Keratinocyte (primary cell): Measurements from ENCODE around the gene FHIT. TPM values are rescaled to one million over a fixed set of nuclear protein-coding genes. Genes with fewer than 3 reads are reported as not detected.

Source experiments
- DNase-seq: peaks from one replicate; pipeline ENCODE4 v3.0.0-alpha.2; 2011; ENCODE audit warnings: low read depth, missing footprints, low spot score
- FAIRE-seq: peaks from 2 replicates; lab custom pipeline; 2011; peaks lifted over from hg19 to GRCh38; lab: Jason Lieb, UNC
- H2AFZ ChIP-seq: 2 replicates; pipeline ENCODE4 v1.6.0; 2012; ENCODE audit warnings: low read length, control low read depth, inconsistent platforms; ENCODE audit not compliant: control insufficient read depth
- H3K27ac ChIP-seq: 2 replicates; pipeline ENCODE4 v1.5.1; 2011; ENCODE audit warnings: low read length; ENCODE audit not compliant: control insufficient read depth, insufficient read depth
- H3K27me3 ChIP-seq: 3 replicates; pipeline ENCODE4 v1.6.0; 2011; ENCODE audit warnings: low read length; ENCODE audit not compliant: control insufficient read depth, insufficient read depth; ENCODE audit errors: extremely low read depth
- H3K36me3 ChIP-seq, 2 experiments: 2 replicates in 1 of 2; 3 replicates in 1 of 2; pipeline ENCODE4 v1.5.1; 2011; ENCODE audit warnings: low read length in 2 of 2, mild to moderate bottlenecking in 1 of 2; ENCODE audit not compliant: control insufficient read depth in 2 of 2, insufficient read depth in 2 of 2; ENCODE audit errors: extremely low read depth in 1 of 2
- H3K4me1 ChIP-seq: 3 replicates; pipeline ENCODE4 v1.5.1; 2011; ENCODE audit warnings: low read length; ENCODE audit not compliant: control insufficient read depth, insufficient read depth; ENCODE audit errors: extremely low read depth
- H3K4me2 ChIP-seq: 3 replicates; pipeline ENCODE4 v1.6.0; 2011; ENCODE audit warnings: low read depth, low read length; ENCODE audit not compliant: control insufficient read depth, insufficient read depth; ENCODE audit errors: extremely low read depth
- H3K4me3 ChIP-seq, 3 experiments: fragments of 200-600 bp in 1 of 3; sonication (generic) in 1 of 3; 2 replicates in 2 of 3; 3 replicates in 1 of 3; pipeline ENCODE4 v1.5.1; 2011 to 2016; ENCODE audit warnings: low read length in 3 of 3, mild to moderate bottlenecking in 3 of 3, control low read depth in 2 of 3, inconsistent platforms in 1 of 3, low read depth in 1 of 3, mixed read lengths in 1 of 3, mixed run types in 1 of 3, moderate library complexity in 1 of 3; ENCODE audit not compliant: control insufficient read depth in 2 of 3, insufficient read depth in 2 of 3; ENCODE audit errors: extremely low read depth in 1 of 3
- H3K79me2 ChIP-seq: 2 replicates; pipeline ENCODE4 v1.6.0; 2012; ENCODE audit warnings: low read length; ENCODE audit not compliant: control insufficient read depth, insufficient read depth
- H3K9ac ChIP-seq: 3 replicates; pipeline ENCODE4 v1.6.0; 2011; ENCODE audit warnings: low read length; ENCODE audit not compliant: control insufficient read depth, insufficient read depth; ENCODE audit errors: extremely low read depth
- H3K9me1 ChIP-seq: 3 replicates; pipeline ENCODE4 v1.6.0; 2011; ENCODE audit warnings: low read length; ENCODE audit not compliant: control insufficient read depth, insufficient read depth; ENCODE audit errors: extremely low read depth
- H3K9me3 ChIP-seq: 2 replicates; pipeline ENCODE4 v1.5.1; 2012; ENCODE audit warnings: low read depth, low read length; ENCODE audit not compliant: control insufficient read depth
- H4K20me1 ChIP-seq: 3 replicates; pipeline ENCODE4 v1.6.0; 2011; ENCODE audit warnings: low read length; ENCODE audit not compliant: control insufficient read depth, insufficient read depth; ENCODE audit errors: extremely low read depth
- CTCF ChIP-seq, 3 experiments: IDR thresholded peaks in 1 of 3; conservative IDR thresholded peaks in 1 of 3; optimal IDR thresholded peaks in 1 of 3; 2 replicates in 2 of 3; 3 replicates in 1 of 3; pipeline versions ENCODE3 to v1.5.1; 2011; ENCODE audit warnings: low read length in 3 of 3, mild to moderate bottlenecking in 3 of 3, moderate library complexity in 2 of 3, control low read depth in 1 of 3, inconsistent platforms in 1 of 3; ENCODE audit not compliant: insufficient read depth in 2 of 3; ENCODE audit errors: extremely low read depth in 1 of 3
- EZH2 ChIP-seq: IDR thresholded peaks from one replicate; pipeline ENCODE4 v1.6.1; 2012; ENCODE audit warnings: inconsistent platforms, mild to moderate bottlenecking, low read length, moderate library complexity
- dilution Hi-C: fragments of 300-500 bp; cut with MboI; formaldehyde crosslinking; loops from one replicate; pipeline ENCODE4 v1.7.0; 2020; ENCODE audit warnings: low sequenced_read_pairs; ENCODE audit not compliant: extremely low pct_ligation_motif_present
- polyA plus RNA-seq, 5 experiments: library from polyadenylated mRNA; depleted of rRNA in 3 of 5; stranded (reverse) in 3 of 5; stranded (forward) in 1 of 5; unstranded in 1 of 5; fragments of >200 nt; gene quantifications; 1 replicate in 1 of 5; 2 replicates in 3 of 5; 3 replicates in 1 of 5; pipeline versions ENCODE4 v1.2.1 to v1.2.3, GENCODE V29; 2011 to 2012; ENCODE audit warnings: missing spikeins in 2 of 5, low read depth in 1 of 5, low replicate concordance in 1 of 5

The FHIT gene
- polyA plus RNA-seq, 1 donor (not counting 4 experiments of a cell fraction or from before 2014, with no cell fraction given) = 2.2 TPM

DNA sequence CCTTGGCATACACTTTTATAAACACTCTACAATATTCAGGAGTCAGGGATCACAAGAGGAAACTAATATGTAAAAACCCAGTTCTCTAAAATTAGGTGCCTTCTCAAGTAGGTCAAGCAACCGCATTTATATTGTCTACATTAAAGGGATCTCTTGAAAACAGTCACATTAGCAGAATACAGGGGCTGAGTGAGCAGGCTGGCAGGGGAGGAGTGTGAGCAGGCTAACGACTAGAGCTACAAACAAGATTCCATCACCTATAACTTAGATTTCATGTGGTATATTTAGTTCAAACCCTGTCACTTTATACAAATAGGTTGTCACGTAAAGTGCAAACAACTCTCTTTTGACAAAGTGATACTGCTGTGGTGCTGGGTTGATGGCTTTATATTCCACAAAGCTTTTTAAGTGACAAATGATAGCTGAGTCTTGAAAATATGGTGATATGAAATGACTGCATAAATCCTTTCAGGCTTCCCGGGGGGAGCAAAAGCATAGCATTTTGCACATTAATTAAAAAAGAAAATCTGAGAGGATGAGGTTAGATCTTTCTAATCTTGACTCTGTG, 937.9 kb downstream of the FHIT start:
- FAIRE-seq (no peak), DNase-seq (no peak)
- TF ChIP-seq CTCF (optimal IDR thresholded peaks at IDR 0.05 in 1 of 3, IDR thresholded peaks at IDR 0.05 in 1 of 3, conservative IDR thresholded peaks at IDR 0.05 in 1 of 3; ENCODE audit: extremely low read depth in 1 of 3, insufficient read depth in 2 of 3, low read length in 3 of 3) (no peak), EZH2 (no peak)
- Histone ChIP-seq H3K4me1 (no peaks in the 10 kb centered on the region), H3K79me2 (no peaks in the 10 kb centered on the region), H3K36me3 (no peaks in the 10 kb centered on the region), H3K9ac (no peak overlapping the region), H3K4me3 (no peak overlapping the region), H3K9me1 (no peaks in the 10 kb centered on the region), H3K4me2 (no peak overlapping the region), H2AFZ (no peak overlapping the region), H3K27me3 (no peaks in the 10 kb centered on the region), H3K9me3 (no peaks in the 10 kb centered on the region), H3K27ac (no peak overlapping the region), H4K20me1 (no peaks in the 10 kb centered on the region)
- dilution Hi-C loops = no loop called here

DNA sequence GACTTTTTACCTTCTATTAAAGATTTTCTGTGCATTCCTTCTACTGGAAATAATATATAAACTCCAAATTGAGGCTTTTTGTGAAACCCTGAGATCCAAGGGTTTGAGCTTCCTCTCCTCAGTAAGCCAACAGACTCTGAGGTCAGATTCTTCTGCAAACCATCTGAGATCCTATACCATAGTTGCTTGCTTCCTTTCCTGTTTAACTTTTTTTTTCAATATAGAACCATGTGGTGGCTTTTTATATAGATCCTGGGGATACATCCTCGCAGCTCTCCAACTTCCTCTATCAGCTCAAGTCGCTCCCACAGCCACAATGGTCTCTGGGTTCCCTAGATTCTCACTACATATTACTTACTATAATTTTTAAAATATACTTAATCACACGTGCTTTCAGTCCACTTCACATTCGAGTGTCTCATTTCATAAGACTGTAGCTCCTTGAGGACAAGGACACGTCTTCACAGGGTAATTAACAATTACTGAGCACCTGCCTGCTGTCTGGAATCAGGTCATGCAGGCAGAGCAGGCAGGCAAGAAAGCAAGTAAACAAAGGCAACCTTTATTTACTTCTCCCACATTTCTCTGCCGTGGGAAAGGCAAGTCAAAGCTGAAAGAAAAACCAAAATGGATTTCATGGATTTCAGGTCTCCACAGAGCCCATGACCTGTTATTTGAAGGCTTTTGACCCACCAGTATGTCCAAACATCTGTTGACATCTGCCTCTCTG, 941.5 kb downstream of the FHIT start:
- Histone ChIP-seq H3K27ac (no peak overlapping the region), H3K9me3 (no peaks in the 10 kb centered on the region), H3K9me1 (no peaks in the 10 kb centered on the region), H2AFZ (no peak overlapping the region), H3K36me3 (no peaks in the 10 kb centered on the region), H3K27me3 (no peaks in the 10 kb centered on the region), H4K20me1 (no peaks in the 10 kb centered on the region), H3K4me1 (no peaks in the 10 kb centered on the region), H3K9ac (no peak overlapping the region), H3K79me2 (no peaks in the 10 kb centered on the region), H3K4me2 (no peak overlapping the region), H3K4me3 (no peak overlapping the region)
- no peak for DNase-seq
- FAIRE-seq = no peak
- dilution Hi-C loops = no loop called here
- TF ChIP-seq EZH2 = no peak
- no peak for TF ChIP-seq CTCF (optimal IDR thresholded peaks at IDR 0.05 in 1 of 3, IDR thresholded peaks at IDR 0.05 in 1 of 3, conservative IDR thresholded peaks at IDR 0.05 in 1 of 3; ENCODE audit: extremely low read depth in 1 of 3, insufficient read depth in 2 of 3, low read length in 3 of 3)
